ACHN (cell line): Measurements from ENCODE around the gene ERRFI1.

Source experiments
- DNase-seq: peaks from one replicate; pipeline ENCODE4 v3.0.0-alpha.2; 2015
- in situ Hi-C: cut with HindIII; loops from 2 replicates; pipeline ENCODE4 v1.10.0; 2017; ENCODE audit warnings: low sequenced_read_pairs, low pct_ligation_motif_present, low pct_unique_long_range_greater_than_20kb

ERRFI1 gene

GRCh38 chr1:7962636-7963377, 63.3 kb downstream of the ERRFI1 start:
- no peak for DNase-seq
- in situ Hi-C loops = no loop called here

GRCh38 chr1:7962014-7962335, 64.1 kb downstream of the ERRFI1 start:
- in situ Hi-C loops = no loop called here
- DNase-seq = no peak
